ENCODE data around the gene SDK2.

The SDK2 gene

GRCh38 chr17:73495641-73496040 is 148.6 kb downstream of the SDK2 start:
- H2AFZ ChIP-seq (ENCODE audit: low read length), result no peak overlapping the region
- H4K8ac ChIP-seq (ENCODE audit: low read depth, low read length), result no peak overlapping the region
- H3K36me3 ChIP-seq (replicated peaks in 1 of 2; ENCODE audit: control insufficient read depth in 2 of 2, insufficient read depth in 2 of 2, low read length in 2 of 2), result peaks cover 0 to 5% of the 10 kb centered on the region in 2 donors
- H3K4me3 ChIP-seq (ENCODE audit: low read length in 2 of 2), result no peak overlapping the region
- H3K9me3 ChIP-seq (replicated peaks in 1 of 2; ENCODE audit: control insufficient read depth in 2 of 2, insufficient read depth in 1 of 2, low read depth in 1 of 2, low read length in 2 of 2), result no peaks in the 10 kb centered on the region
- H2BK5ac ChIP-seq (ENCODE audit: low read length), result peak overlapping the region; percentile 8
- no peak overlapping the region for H4K91ac ChIP-seq (ENCODE audit: low read depth, low read length, poor library complexity)
- no peak overlapping the region for H3K27ac ChIP-seq (replicated peaks; ENCODE audit: low read length)
- peak overlapping the region; percentile 37 for H2AK5ac ChIP-seq (ENCODE audit: low read depth, low read length)
- H3K14ac ChIP-seq (ENCODE audit: low read length), result peak overlapping the region; percentile 66
- no peaks in the 10 kb centered on the region for H3K27me3 ChIP-seq (ENCODE audit: control insufficient read depth in 3 of 3, insufficient read depth in 3 of 3, low read depth in 1 of 3, low read length in 3 of 3)
- H3K4me1 ChIP-seq (ENCODE audit: control insufficient read depth in 2 of 2, insufficient read depth in 1 of 2, low read depth in 1 of 2, low read length in 2 of 2), result peaks cover 11 to 13% of the 10 kb centered on the region in 2 donors
- H2BK120ac ChIP-seq (ENCODE audit: low read depth, low read length), result no peak overlapping the region
- peak overlapping the region; percentile 61 for H3K9ac ChIP-seq (ENCODE audit: low read depth, low read length, poor library complexity)
- H3K18ac ChIP-seq (ENCODE audit: low read length), result peak overlapping the region; percentile 53
- H3K4me2 ChIP-seq (ENCODE audit: insufficient read depth, low read length, poor library complexity, severe bottlenecking), result no peak overlapping the region
- H2BK15ac ChIP-seq (ENCODE audit: low read length), result no peak overlapping the region
- DNase-seq (ENCODE audit: low spot score), result no peak
- H2BK12ac ChIP-seq (ENCODE audit: low read length), result no peak overlapping the region
- H3K79me1 ChIP-seq (ENCODE audit: low read depth, low read length), result peaks cover 4% of the 10 kb centered on the region
- no peak overlapping the region for H3K4ac ChIP-seq (ENCODE audit: low read length)
- peak overlapping the region; percentile 21 for H3K23ac ChIP-seq (ENCODE audit: low read depth, low read length, poor library complexity)
- WGBS, 2 donors (ENCODE audit: extremely low coverage in 2 of 2, insufficient read length in 2 of 2, insufficient replicate concordance in 1 of 2), result no CpG with 5 or more reads among the region's 6 CpGs

GRCh38 chr17:73494950-73495349 is 149.3 kb downstream of the SDK2 start:
- H3K9ac ChIP-seq (ENCODE audit: low read depth, low read length, poor library complexity), result no peak overlapping the region
- no peak overlapping the region for H2BK5ac ChIP-seq (ENCODE audit: low read length)
- peak overlapping the region; percentile 2 for H3K14ac ChIP-seq (ENCODE audit: low read length)
- WGBS, 2 donors (ENCODE audit: extremely low coverage in 2 of 2, insufficient read length in 2 of 2, insufficient replicate concordance in 1 of 2), result no CpG with 5 or more reads among the region's 5 CpGs
- no peaks in the 10 kb centered on the region for H3K27me3 ChIP-seq (ENCODE audit: control insufficient read depth in 3 of 3, insufficient read depth in 3 of 3, low read depth in 1 of 3, low read length in 3 of 3)
- H3K79me1 ChIP-seq (ENCODE audit: low read depth, low read length), result peaks cover 4% of the 10 kb centered on the region
- H3K4me2 ChIP-seq (ENCODE audit: insufficient read depth, low read length, poor library complexity, severe bottlenecking), result no peak overlapping the region
- no peak for DNase-seq (ENCODE audit: low spot score)
- peaks cover 11 to 15% of the 10 kb centered on the region in 2 donors for H3K4me1 ChIP-seq (ENCODE audit: control insufficient read depth in 2 of 2, insufficient read depth in 1 of 2, low read depth in 1 of 2, low read length in 2 of 2)
- H2BK15ac ChIP-seq (ENCODE audit: low read length), result no peak overlapping the region
- H4K8ac ChIP-seq (ENCODE audit: low read depth, low read length), result peak overlapping the region; percentile 76
- H3K23ac ChIP-seq (ENCODE audit: low read depth, low read length, poor library complexity), result peak overlapping the region; percentile 34
- no peak overlapping the region for H2BK120ac ChIP-seq (ENCODE audit: low read depth, low read length)
- H3K4ac ChIP-seq (ENCODE audit: low read length), result no peak overlapping the region
- no peak overlapping the region for H4K91ac ChIP-seq (ENCODE audit: low read depth, low read length, poor library complexity)
- no peak overlapping the region for H2BK12ac ChIP-seq (ENCODE audit: low read length)
- H3K9me3 ChIP-seq (replicated peaks in 1 of 2; ENCODE audit: control insufficient read depth in 2 of 2, insufficient read depth in 1 of 2, low read depth in 1 of 2, low read length in 2 of 2), result no peaks in the 10 kb centered on the region
- H2AK5ac ChIP-seq (ENCODE audit: low read depth, low read length), result no peak overlapping the region
- no peak overlapping the region for H3K27ac ChIP-seq (replicated peaks; ENCODE audit: low read length)
- no peak overlapping the region for H2AFZ ChIP-seq (ENCODE audit: low read length)
- H3K18ac ChIP-seq (ENCODE audit: low read length), result no peak overlapping the region
- H3K36me3 ChIP-seq (replicated peaks in 1 of 2; ENCODE audit: control insufficient read depth in 2 of 2, insufficient read depth in 2 of 2, low read length in 2 of 2), result peaks cover 0 to 5% of the 10 kb centered on the region in 2 donors
- H3K4me3 ChIP-seq (ENCODE audit: low read length in 2 of 2), result no peak overlapping the region

GRCh38 chr17:73493956-73494926 is 150.0 kb downstream of the SDK2 start:
- Histone ChIP-seq H2BK5ac (ENCODE audit: low read length) (no peak overlapping the region), H2BK120ac (ENCODE audit: low read depth, low read length) (no peak overlapping the region), H3K4ac (ENCODE audit: low read length) (no peak overlapping the region), H3K27me3 (ENCODE audit: control insufficient read depth in 3 of 3, insufficient read depth in 3 of 3, low read depth in 1 of 3, low read length in 3 of 3) (no peaks in the 10 kb centered on the region), H2BK15ac (ENCODE audit: low read length) (no peak overlapping the region), H2BK12ac (ENCODE audit: low read length) (no peak overlapping the region), H3K4me2 (ENCODE audit: insufficient read depth, low read length, poor library complexity, severe bottlenecking) (no peak overlapping the region), H2AFZ (ENCODE audit: low read length) (no peak overlapping the region), H3K9ac (ENCODE audit: low read depth, low read length, poor library complexity) (no peak overlapping the region), H3K79me1 (ENCODE audit: low read depth, low read length) (peaks cover 4% of the 10 kb centered on the region), H4K8ac (ENCODE audit: low read depth, low read length) (peak overlapping the region; percentile 76), H3K36me3 (replicated peaks in 1 of 2; ENCODE audit: control insufficient read depth in 2 of 2, insufficient read depth in 2 of 2, low read length in 2 of 2) (peaks cover 0 to 5% of the 10 kb centered on the region in 2 donors), H3K4me1 (ENCODE audit: control insufficient read depth in 2 of 2, insufficient read depth in 1 of 2, low read depth in 1 of 2, low read length in 2 of 2) (peaks cover 11 to 15% of the 10 kb centered on the region in 2 donors), H3K4me3 (ENCODE audit: low read length in 2 of 2) (no peak overlapping the region), H3K23ac (ENCODE audit: low read depth, low read length, poor library complexity) (peak overlapping the region; percentile 34), H3K18ac (ENCODE audit: low read length) (peak overlapping the region; percentile 86), H3K9me3 (replicated peaks in 1 of 2; ENCODE audit: control insufficient read depth in 2 of 2, insufficient read depth in 1 of 2, low read depth in 1 of 2, low read length in 2 of 2) (no peaks in the 10 kb centered on the region), H3K27ac (replicated peaks; ENCODE audit: low read length) (no peak overlapping the region), H4K91ac (ENCODE audit: low read depth, low read length, poor library complexity) (no peak overlapping the region), H2AK5ac (ENCODE audit: low read depth, low read length) (no peak overlapping the region), H3K14ac (ENCODE audit: low read length) (peak overlapping the region; percentile 3)
- DNase-seq (ENCODE audit: low spot score), result no peak
- WGBS, 2 donors (ENCODE audit: extremely low coverage in 2 of 2, insufficient read length in 2 of 2, insufficient replicate concordance in 1 of 2), result no CpG with 5 or more reads among the region's 24 CpGs

All from neuronal stem cell (in vitro differentiated cells).